ENCODE results near the gene PTPRG. TPM values are rescaled to one million over a fixed set of nuclear protein-coding genes. Genes with fewer than 3 reads are reported as not detected.

The PTPRG gene
- total and polyA plus RNA-seq, 11 donors, result 8.0 to 48.5 (median 35.4) TPM

DNA sequence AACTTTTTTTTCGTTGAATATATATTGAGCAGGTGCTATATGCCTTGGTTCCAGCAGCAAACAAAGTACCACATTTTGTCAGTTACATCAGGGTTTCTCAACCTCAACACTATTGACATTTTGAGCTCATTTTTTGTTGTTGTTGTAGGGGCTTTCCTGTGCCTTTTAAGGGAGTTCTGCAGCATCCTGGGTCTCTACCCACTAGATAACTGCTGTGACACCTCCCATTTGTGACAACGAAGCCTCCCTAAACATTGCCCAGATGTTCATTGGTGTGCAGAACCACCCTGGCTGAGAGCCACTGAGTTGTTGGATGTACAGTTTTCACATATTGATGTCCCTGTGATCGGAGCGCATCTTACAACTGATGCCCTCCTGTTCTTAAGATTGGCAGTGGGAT, 382.6 kb downstream of the PTPRG start:
- H3K36me3 ChIP-seq, result no peaks in the 10 kb centered on the region
- no peak for TF ChIP-seq POLR2A (IDR thresholded peaks at IDR 0.05)
- TF ChIP-seq, protein P1, sequence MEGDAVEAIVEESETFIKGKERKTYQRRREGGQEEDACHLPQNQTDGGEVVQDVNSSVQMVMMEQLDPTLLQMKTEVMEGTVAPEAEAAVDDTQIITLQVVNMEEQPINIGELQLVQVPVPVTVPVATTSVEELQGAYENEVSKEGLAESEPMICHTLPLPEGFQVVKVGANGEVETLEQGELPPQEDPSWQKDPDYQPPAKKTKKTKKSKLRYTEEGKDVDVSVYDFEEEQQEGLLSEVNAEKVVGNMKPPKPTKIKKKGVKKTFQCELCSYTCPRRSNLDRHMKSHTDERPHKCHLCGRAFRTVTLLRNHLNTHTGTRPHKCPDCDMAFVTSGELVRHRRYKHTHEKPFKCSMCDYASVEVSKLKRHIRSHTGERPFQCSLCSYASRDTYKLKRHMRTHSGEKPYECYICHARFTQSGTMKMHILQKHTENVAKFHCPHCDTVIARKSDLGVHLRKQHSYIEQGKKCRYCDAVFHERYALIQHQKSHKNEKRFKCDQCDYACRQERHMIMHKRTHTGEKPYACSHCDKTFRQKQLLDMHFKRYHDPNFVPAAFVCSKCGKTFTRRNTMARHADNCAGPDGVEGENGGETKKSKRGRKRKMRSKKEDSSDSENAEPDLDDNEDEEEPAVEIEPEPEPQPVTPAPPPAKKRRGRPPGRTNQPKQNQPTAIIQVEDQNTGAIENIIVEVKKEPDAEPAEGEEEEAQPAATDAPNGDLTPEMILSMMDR (IDR thresholded peaks at IDR 0.05), result no peak

DNA sequence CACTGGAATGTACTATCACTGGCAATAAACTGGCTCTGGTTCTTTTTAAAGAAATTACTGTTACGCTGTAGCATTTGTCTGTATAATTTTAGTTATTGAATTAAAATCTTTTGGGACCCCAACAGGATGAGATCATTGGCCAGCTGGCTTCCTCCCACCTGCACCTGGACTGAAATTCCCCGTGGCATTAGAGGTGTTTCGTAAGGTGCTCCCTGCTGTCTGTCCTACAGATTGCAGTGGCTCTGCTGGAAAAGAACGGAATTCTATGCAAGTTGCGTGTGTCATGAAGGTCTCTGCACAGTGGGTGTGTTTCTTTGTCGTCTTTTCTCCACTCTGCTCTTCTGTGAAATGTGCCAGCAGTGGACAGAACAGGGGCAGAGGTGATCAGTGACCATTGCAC, 383.4 kb downstream of the PTPRG start:
- no peak for ATAC-seq

More for the DNA sequence above, 382.6 kb downstream of the PTPRG start:
- Histone ChIP-seq H3K4me3 (no peak overlapping the region), H3K27me3 (no peaks in the 10 kb centered on the region), H3K27ac (no peak overlapping the region), H3K4me1 (peaks cover 0 to 54% (median 21%) of the 10 kb centered on the region in 12 donors), H3K9me3 (peaks cover 0 to 8% (median 0%) of the 10 kb centered on the region in 12 donors)
- intact Hi-C loops (cut with DNase I), result no loop called here
- ATAC-seq (no peak), DNase-seq (no peak)
- 89 to 92% (median 91%) methylated on average over 4 of the region's 4 CpGs for WGBS, 4 donors

DNA sequence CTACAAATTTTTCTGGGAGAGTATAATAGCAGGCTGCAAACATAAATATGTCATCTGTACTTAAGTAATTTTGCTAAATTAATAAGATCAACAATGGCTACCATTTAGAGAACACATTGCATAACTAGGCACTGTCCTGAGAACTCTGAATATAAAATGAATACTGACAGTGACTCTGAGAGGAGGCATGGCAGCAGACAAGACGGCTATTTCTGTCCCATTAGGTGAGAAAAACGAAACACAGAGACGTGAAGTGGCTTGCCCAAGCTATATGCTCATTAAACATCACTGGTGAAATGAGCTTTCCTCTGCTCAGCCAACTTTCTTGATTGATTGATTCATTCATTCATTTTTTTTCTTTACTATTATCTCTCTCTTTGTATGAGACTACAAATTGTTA, 384.3 kb downstream of the PTPRG start:
- no peak for TF ChIP-seq POLR2A (IDR thresholded peaks at IDR 0.05)
- TF ChIP-seq, protein P1 (IDR thresholded peaks at IDR 0.05), result no peak
- no peak overlapping the region for H3K4me3 ChIP-seq
- peak in 3 of 4 donors; percentile 36 to 66 (median 58) for ATAC-seq
- no peak for DNase-seq
- peaks cover 0 to 56% (median 17%) of the 10 kb centered on the region in 12 donors for H3K4me1 ChIP-seq
- H3K9me3 ChIP-seq, result peaks cover 0 to 8% (median 0%) of the 10 kb centered on the region in 12 donors
- intact Hi-C loops (cut with DNase I), result no loop called here
- WGBS, 4 donors, result 46 to 77% (median 50%) methylated on average over 3 of the region's 3 CpGs
- no peak overlapping the region for H3K27ac ChIP-seq
- no peaks in the 10 kb centered on the region for H3K27me3 ChIP-seq
- H3K36me3 ChIP-seq, result no peaks in the 10 kb centered on the region

More for the DNA sequence above, 383.4 kb downstream of the PTPRG start:
- DNase-seq, result no peak
- H3K9me3 ChIP-seq, result peaks cover 0 to 8% (median 0%) of the 10 kb centered on the region in 12 donors
- no peaks in the 10 kb centered on the region for H3K36me3 ChIP-seq
- H3K4me3 ChIP-seq, result no peak overlapping the region
- peaks cover 0 to 54% (median 19%) of the 10 kb centered on the region in 12 donors for H3K4me1 ChIP-seq
- no peak overlapping the region for H3K27ac ChIP-seq
- no peak for TF ChIP-seq POLR2A (IDR thresholded peaks at IDR 0.05)
- TF ChIP-seq, protein P1 (IDR thresholded peaks at IDR 0.05), result no peak
- intact Hi-C loops (cut with DNase I), result no loop called here
- H3K27me3 ChIP-seq, result no peaks in the 10 kb centered on the region
- 82 to 94% (median 89%) methylated on average over 6 of the region's 6 CpGs for WGBS, 4 donors

GRCh38 chr3:61946570-61947324, 385.4 kb downstream of the PTPRG start:
- H3K27ac ChIP-seq, result peak overlapping the region in 1 of 12 donors; percentile 18
- ATAC-seq (no peak), DNase-seq (no peak)
- WGBS, 4 donors, result 46 to 56% (median 50%) methylated on average over 7 of the region's 7 CpGs
- peaks cover 0 to 57% (median 17%) of the 10 kb centered on the region in 12 donors for H3K4me1 ChIP-seq
- TF ChIP-seq POLR2A (IDR thresholded peaks at IDR 0.05), result no peak
- TF ChIP-seq, protein P1 (IDR thresholded peaks at IDR 0.05), result no peak
- H3K27me3 ChIP-seq, result no peaks in the 10 kb centered on the region
- no peak overlapping the region for H3K4me3 ChIP-seq
- peaks cover 0 to 8% (median 0%) of the 10 kb centered on the region in 12 donors for H3K9me3 ChIP-seq
- H3K36me3 ChIP-seq, result no peaks in the 10 kb centered on the region
- intact Hi-C loops (cut with DNase I), result no loop called here
